LNCaP clone FGC (cell line): ENCODE results near the gene TIGD1.

Experiments used
- DNase-seq: peaks from one replicate; pipeline ENCODE4 v3.0.0-alpha.2; 2011; ENCODE audit warnings: low read depth
- H3K4me3 ChIP-seq: 2 replicates; pipeline ENCODE4 v1.5.1; 2011; ENCODE audit warnings: mild to moderate bottlenecking, low read depth, low read length, control low read depth
- CTCF ChIP-seq: IDR thresholded peaks from 2 replicates; pipeline ENCODE4 v1.5.1; 2012; ENCODE audit warnings: mild to moderate bottlenecking; ENCODE audit not compliant: control insufficient read depth, insufficient read depth; ENCODE audit errors: extremely low read depth

Gene TIGD1

GRCh38 chr2:232523682-232524597, 26.4 kb downstream of the TIGD1 start:
- no peak for DNase-seq
- TF ChIP-seq CTCF = peak; percentile 40; the same call in 1 of the 2 replicates
- no peak overlapping the region for H3K4me3 ChIP-seq

- no peak overlapping the region for H3K4me3 ChIP-seq
- no peak for DNase-seq
- TF ChIP-seq CTCF = no peak
Observed at GRCh38 chr2:232523402-232523681, 27.0 kb downstream of the TIGD1 start.

GRCh38 chr2:232522623-232523401, 27.5 kb downstream of the TIGD1 start:
- no peak for TF ChIP-seq CTCF
- H3K4me3 ChIP-seq = no peak overlapping the region
- no peak for DNase-seq

GRCh38 chr2:232521959-232522622, 28.3 kb downstream of the TIGD1 start:
- no peak for DNase-seq
- no peak overlapping the region for H3K4me3 ChIP-seq
- peak; percentile 73 for TF ChIP-seq CTCF

- no peak for TF ChIP-seq CTCF
- no peak for DNase-seq
- H3K4me3 ChIP-seq = no peak overlapping the region
Observed at GRCh38 chr2:232521098-232521497, 29.3 kb downstream of the TIGD1 start.

GRCh38 chr2:232520489-232520888, 29.9 kb downstream of the TIGD1 start:
- no peak for TF ChIP-seq CTCF
- no peak overlapping the region for H3K4me3 ChIP-seq
- DNase-seq = no peak
